Fibroblast of villous mesenchyme (primary cell): ENCODE measurements around the gene SNRNP200. TPM values are rescaled to one million over a fixed set of nuclear protein-coding genes. Genes with fewer than 3 reads are reported as not detected.

Source experiments
- DNase-seq: peaks from one replicate; pipeline ENCODE4 v3.0.0-alpha.2; 2010; ENCODE audit warnings: low read depth
- H3K4me3 ChIP-seq: 2 replicates; pipeline ENCODE4 v1.5.1; 2011; ENCODE audit warnings: low read depth, mild to moderate bottlenecking, low read length
- total RNA-seq: library from RNA; depleted of rRNA; stranded (reverse); fragments of >200 nt; gene quantifications from 2 replicates; pipeline ENCODE4 v1.2.3, GENCODE V29; 2012
- TF ChIP-seq, protein P1 (sequence below): IDR thresholded peaks from 2 replicates; pipeline ENCODE4 v1.5.1; 2012; ENCODE audit warnings: low read depth, mild to moderate bottlenecking, low read length; ENCODE audit not compliant: insufficient read depth

The SNRNP200 gene
- total RNA-seq, 1 donor: 39.7 TPM

DNA sequence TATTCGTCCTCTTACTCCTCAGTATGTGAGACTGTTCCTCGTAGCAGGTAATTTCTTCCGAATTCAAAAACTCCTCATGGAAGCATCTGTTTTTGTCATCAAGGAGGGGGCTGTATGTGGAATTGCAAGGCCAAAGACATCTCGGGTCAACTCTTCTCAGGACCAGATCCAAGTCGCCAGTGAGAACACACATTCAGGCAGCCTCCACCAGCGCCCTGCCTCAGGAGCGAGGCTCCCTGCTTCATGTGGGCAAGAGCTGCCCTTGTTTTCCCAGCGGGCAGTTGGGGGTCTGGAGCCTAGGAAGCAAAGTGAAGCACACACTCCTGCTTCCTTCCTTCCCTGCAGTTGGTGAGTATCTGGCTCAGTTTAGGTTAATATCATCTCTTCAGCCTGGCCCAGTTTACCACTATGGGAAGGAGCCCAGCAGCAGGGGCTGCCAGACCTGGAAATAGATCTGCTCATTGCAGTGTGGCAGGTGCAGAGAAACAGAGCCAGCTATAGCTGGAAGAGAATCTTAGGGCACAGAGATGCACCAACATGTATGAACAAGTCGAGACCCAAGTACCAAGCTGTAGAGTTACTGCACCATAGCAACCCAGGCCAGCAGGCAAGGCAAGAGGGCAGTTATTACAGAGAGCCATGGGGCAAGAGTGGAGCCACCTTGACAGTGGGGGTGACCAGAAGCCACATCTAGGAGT is 64.9 kb downstream of the SNRNP200 start:
- TF ChIP-seq, protein P1, sequence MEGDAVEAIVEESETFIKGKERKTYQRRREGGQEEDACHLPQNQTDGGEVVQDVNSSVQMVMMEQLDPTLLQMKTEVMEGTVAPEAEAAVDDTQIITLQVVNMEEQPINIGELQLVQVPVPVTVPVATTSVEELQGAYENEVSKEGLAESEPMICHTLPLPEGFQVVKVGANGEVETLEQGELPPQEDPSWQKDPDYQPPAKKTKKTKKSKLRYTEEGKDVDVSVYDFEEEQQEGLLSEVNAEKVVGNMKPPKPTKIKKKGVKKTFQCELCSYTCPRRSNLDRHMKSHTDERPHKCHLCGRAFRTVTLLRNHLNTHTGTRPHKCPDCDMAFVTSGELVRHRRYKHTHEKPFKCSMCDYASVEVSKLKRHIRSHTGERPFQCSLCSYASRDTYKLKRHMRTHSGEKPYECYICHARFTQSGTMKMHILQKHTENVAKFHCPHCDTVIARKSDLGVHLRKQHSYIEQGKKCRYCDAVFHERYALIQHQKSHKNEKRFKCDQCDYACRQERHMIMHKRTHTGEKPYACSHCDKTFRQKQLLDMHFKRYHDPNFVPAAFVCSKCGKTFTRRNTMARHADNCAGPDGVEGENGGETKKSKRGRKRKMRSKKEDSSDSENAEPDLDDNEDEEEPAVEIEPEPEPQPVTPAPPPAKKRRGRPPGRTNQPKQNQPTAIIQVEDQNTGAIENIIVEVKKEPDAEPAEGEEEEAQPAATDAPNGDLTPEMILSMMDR: no peak
- DNase-seq: no peak
- H3K4me3 ChIP-seq: no peak overlapping the region

DNA sequence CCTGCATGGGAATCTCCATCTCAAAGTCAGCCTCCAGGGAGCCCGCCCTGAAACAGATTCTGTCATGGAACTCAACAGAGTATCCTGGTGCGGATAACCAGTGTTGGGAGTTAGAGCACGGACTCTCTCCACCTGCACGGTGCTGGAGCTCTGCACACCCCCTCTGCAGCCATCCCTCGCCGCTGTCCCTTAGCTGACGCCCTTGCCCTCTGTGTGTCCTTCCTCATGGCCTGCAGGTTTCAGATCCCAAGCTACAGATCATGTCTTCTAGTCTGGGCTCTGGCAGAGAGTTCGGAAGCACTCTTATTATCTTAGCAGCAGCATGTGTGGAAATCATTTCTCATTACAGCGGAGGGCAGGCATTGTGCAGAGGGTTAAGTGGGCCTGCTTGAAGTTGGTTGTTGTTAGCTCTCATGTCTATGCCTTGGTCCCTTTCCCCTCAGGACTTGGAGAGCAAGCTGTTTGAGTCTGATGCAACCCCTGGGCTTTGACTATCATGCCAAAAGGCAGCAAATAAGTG is 65.5 kb downstream of the SNRNP200 start:
- DNase-seq: no peak
- TF ChIP-seq, protein P1: no peak
- no peak overlapping the region for H3K4me3 ChIP-seq

DNA sequence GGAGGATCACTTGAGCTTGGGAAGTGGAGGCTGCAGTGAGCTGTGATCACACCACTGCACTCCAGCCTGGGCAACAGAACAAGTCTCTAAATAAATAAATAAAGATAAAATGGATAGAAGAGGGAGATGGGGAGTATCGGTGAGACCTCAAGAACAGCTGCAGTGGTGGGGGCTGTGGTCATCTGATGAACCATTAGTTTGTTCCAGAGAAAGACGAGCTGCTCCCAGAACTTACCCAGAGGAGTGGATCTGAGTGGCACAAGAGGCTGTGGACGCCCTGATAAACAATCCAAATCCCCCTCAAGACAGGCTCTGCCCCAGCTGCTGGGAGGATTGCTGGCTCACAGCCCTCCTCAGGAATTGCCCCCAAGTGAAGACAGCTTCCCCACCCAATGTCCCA is 66.3 kb downstream of the SNRNP200 start:
- TF ChIP-seq, protein P1: no peak
- DNase-seq: no peak
- no peak overlapping the region for H3K4me3 ChIP-seq

DNA sequence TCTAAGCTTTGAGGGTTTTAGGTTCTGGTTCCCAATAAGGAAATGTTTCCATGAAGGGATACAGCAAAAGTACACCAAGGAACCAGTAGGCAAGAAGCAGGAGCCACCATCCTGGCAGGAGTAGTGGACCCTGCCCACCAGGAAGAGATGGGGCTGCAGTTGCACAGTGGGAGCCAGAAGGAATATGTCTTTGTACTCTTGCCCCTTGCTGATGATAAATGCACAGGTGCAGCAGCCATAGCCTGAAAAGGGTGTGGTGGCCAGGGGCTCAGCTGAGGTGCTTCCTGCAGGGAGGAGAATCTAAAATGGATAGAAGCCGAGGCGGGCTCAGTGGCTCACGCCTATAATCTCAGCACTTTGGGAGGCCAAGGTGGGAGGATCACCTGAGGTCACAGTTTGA is 67.1 kb downstream of the SNRNP200 start:
- TF ChIP-seq, protein P1: no peak
- H3K4me3 ChIP-seq: no peak overlapping the region
- DNase-seq: no peak

DNA sequence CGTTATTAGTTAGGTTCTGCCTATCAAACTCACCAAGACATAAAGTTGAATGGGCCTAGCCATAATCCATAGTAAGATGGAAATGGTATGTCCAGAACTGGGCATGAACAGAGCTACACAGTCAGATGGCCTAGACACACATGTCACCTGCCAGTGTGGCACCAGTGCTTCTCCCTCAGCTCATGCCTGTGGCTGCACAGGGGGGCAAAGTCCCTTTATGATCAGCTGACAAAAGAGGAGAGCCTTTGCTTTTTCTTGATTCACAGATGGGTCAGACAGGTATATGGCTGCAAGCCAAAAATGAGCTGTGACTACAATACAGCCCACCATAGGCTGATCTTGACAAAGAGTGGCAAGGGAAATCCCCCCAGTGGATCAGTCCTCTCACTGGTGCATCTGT is 68.5 kb downstream of the SNRNP200 start:
- no peak overlapping the region for H3K4me3 ChIP-seq
- TF ChIP-seq, protein P1: no peak
- DNase-seq: no peak

DNA sequence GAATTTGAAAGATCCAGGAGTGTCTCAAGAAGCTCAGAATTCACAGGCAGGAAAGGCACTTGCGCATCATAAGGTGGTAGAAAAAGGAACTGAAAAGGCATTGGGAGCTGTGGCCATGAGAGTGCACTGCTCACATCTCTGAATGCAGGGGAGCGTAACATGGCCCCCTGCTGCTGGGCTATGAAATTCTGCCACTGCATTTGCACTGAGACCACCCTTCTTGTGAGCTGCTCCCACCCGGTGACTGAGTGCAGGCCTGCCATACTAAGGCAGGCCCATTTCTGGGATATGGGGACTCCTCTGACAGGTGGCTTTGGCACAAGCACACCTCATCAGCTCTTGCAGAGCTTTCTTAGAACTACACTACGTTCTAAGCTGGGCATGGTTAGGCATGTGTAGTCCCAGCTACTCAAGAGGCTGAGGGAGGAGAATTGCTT is 71.4 kb downstream of the SNRNP200 start:
- no peak for DNase-seq
- TF ChIP-seq, protein P1: no peak
- no peak overlapping the region for H3K4me3 ChIP-seq
